OCI-LY7 (cell line): ENCODE measurements around the gene UBE2L3. TPM values are rescaled to one million over a fixed set of nuclear protein-coding genes. Genes with fewer than 3 reads are reported as not detected.
"Not testable (repeated sequence)": the region's sequence is repeated elsewhere in the genome, so short reads cannot be mapped to it uniquely, and the experiment has no call there.

ENCODE experiments used
- BruUV-seq: library from RNA; stranded (reverse); fragments of 400-500 nt; replicated peaks from 2 replicates; lab custom pipeline; 2021; lab: Mats Ljungman, UMichigan
- CTCF ChIA-PET: fragments of 300-600 bp; sonication (Branson Sonifier 250); formaldehyde crosslinking; loops from one replicate; lab custom pipeline; 2022; ENCODE audit warnings: antibody characterized with exemption; ENCODE audit not compliant: unreplicated experiment; lab: Charles Lee
- POLR2A ChIA-PET: fragments of 300-600 bp; sonication (Branson Sonifier 250); formaldehyde crosslinking; loops from one replicate; lab custom pipeline; 2022; ENCODE audit warnings: antibody characterized with exemption; lab: Charles Lee
- DNase-seq: peaks from one replicate; pipeline ENCODE4 v3.0.0-alpha.2; 2015; ENCODE audit warnings: low spot score
- H2AFZ ChIP-seq: fragments of 200-600 bp; sonication (generic), shearing (Covaris generic); 2 replicates; pipeline ENCODE4 v1.6.1; 2014; ENCODE audit warnings: mild to moderate bottlenecking, antibody characterized with exemption, low read length, moderate library complexity
- H3K27ac ChIP-seq: fragments of 200-600 bp; sonication (generic); 2 replicates; pipeline ENCODE4 v1.5.1; 2014; ENCODE audit warnings: mixed run types, low read depth, mild to moderate bottlenecking, moderate library complexity, low read length, inconsistent platforms; ENCODE audit not compliant: poor library complexity, severe bottlenecking
- H3K36me3 ChIP-seq: fragments of 200-600 bp; sonication (generic); 2 replicates; pipeline ENCODE4 v1.6.1; 2014; ENCODE audit warnings: mild to moderate bottlenecking, antibody characterized with exemption, low read length, moderate library complexity, mixed read lengths; ENCODE audit not compliant: insufficient read depth
- H3K4me1 ChIP-seq: fragments of 200-600 bp; sonication (generic); 2 replicates; pipeline ENCODE4 v1.5.1; 2014; ENCODE audit warnings: mild to moderate bottlenecking, low read length; ENCODE audit not compliant: insufficient read depth, poor library complexity, severe bottlenecking
- H3K4me2 ChIP-seq: fragments of 200-600 bp; sonication (generic); 2 replicates; pipeline ENCODE4 v1.6.1; 2014; ENCODE audit warnings: mild to moderate bottlenecking, low read length
- H3K4me3 ChIP-seq: fragments of 200-600 bp; sonication (generic); 2 replicates; pipeline ENCODE4 v1.5.1; 2014; ENCODE audit warnings: mild to moderate bottlenecking, low read depth, low read length; ENCODE audit not compliant: poor library complexity, severe bottlenecking
- H3K79me2 ChIP-seq: fragments of 200-600 bp; sonication (generic); 2 replicates; pipeline ENCODE4 v1.6.1; 2016; ENCODE audit warnings: low read depth, mild to moderate bottlenecking, low read length, moderate library complexity, mixed read lengths; ENCODE audit not compliant: insufficient read depth
- H3K9me2 ChIP-seq: fragments of 200-600 bp; sonication (generic); 2 replicates; pipeline ENCODE4 v1.6.1; 2016; ENCODE audit warnings: mild to moderate bottlenecking, low read length, mixed read lengths; ENCODE audit not compliant: insufficient read depth
- H3K9me3 ChIP-seq: fragments of 200-600 bp; sonication (generic); 2 replicates; pipeline ENCODE4 v1.6.1; 2014; ENCODE audit warnings: mild to moderate bottlenecking, mixed run types, low read length, mixed read lengths
- H4K20me1 ChIP-seq: fragments of 200-600 bp; sonication (generic); 2 replicates; pipeline ENCODE4 v1.6.1; 2014; ENCODE audit warnings: mild to moderate bottlenecking, antibody characterized with exemption, low read length, moderate library complexity, mixed read lengths; ENCODE audit not compliant: insufficient read depth
- CTCF ChIP-seq: fragments of 200-600 bp; sonication (generic); conservative IDR thresholded peaks from 2 replicates; pipeline ENCODE4 v1.5.1; 2014; ENCODE audit warnings: mild to moderate bottlenecking, antibody characterized with exemption, low read length, moderate library complexity, mixed read lengths
- EZH2phosphoT487 ChIP-seq: fragments of 200-600 bp; sonication (generic); IDR thresholded peaks from 2 replicates; pipeline ENCODE4 v1.6.1; 2018; ENCODE audit warnings: low read depth, borderline replicate concordance, mild to moderate bottlenecking, mixed run types, antibody characterized with exemption, low read length, moderate library complexity, mixed read lengths
- intact Hi-C: fragments of 100-400 bp; cut with micrococcal nuclease; formaldehyde crosslinking; loops from one replicate; pipeline ENCODE4 v1.10.0; 2022; ENCODE audit not compliant: unreplicated experiment
- total RNA-seq, 2 experiments: library from RNA; depleted of rRNA in 1 of 2; stranded (reverse); fragments of >200 nt in 1 of 2; shearing (Covaris generic) in 1 of 2; gene quantifications; 2 replicates each; pipeline ENCODE4 v1.2.3, GENCODE V29; 2014 to 2022

Gene UBE2L3
- total RNA-seq, 2 experiments from 2014 or later: 63.8 to 67.1 TPM

GRCh38 chr22:21559345-21560125 lies 8.0 kb upstream of the UBE2L3 start:
- H3K27ac ChIP-seq, H3K9me3 ChIP-seq, H2AFZ ChIP-seq, CTCF ChIA-PET, H3K4me2 ChIP-seq, POLR2A ChIA-PET, H4K20me1 ChIP-seq, H3K79me2 ChIP-seq, H3K4me3 ChIP-seq, H3K9me2 ChIP-seq, DNase-seq, BruUV-seq, H3K4me1 ChIP-seq, H3K36me3 ChIP-seq, intact Hi-C loops: not testable (repeated sequence)

DNA sequence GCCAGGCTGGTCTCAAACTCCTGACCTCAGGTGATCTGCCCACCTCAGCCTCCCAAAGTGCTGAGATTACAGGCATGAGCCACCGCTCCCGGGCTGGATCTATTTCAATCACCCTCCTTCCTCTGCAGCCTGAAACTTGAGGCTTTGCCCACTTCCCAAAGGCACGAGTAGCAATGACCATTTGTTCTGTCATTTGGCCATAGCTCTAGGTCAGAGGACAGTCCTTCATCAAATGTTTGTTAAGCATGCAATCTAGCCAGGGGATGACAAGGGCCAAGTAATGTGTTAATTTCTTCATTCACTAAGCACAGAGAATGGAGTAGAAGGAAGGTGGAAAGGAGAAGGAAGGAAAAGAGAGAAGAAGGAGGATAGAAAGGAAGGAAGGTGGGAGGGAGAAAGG lies 6.9 kb upstream of the UBE2L3 start:
- CTCF ChIA-PET, H3K9me2 ChIP-seq, H3K4me2 ChIP-seq, H4K20me1 ChIP-seq, H3K36me3 ChIP-seq, DNase-seq, H3K9me3 ChIP-seq, POLR2A ChIA-PET, H3K79me2 ChIP-seq, intact Hi-C loops, H3K27ac ChIP-seq, H3K4me1 ChIP-seq, H3K4me3 ChIP-seq, BruUV-seq, H2AFZ ChIP-seq: not testable (repeated sequence)

- peaks cover 12% of the 10 kb centered on the region for H3K79me2 ChIP-seq
- no peak overlapping the region for H3K27ac ChIP-seq
- peaks cover 8% of the 10 kb centered on the region for H3K36me3 ChIP-seq
- no peaks in the 10 kb centered on the region for H3K9me2 ChIP-seq
- no peak for DNase-seq
- TF ChIP-seq CTCF: no peak
- no peak for TF ChIP-seq EZH2phosphoT487
- H3K4me2 ChIP-seq: no peak overlapping the region
- no peaks in the 10 kb centered on the region for H3K4me1 ChIP-seq
- POLR2A ChIA-PET: no interaction called here
- no peak overlapping the region for H2AFZ ChIP-seq
- no peak overlapping the region for H3K4me3 ChIP-seq
- intact Hi-C loops: no loop called here
- BruUV-seq: no TSS peak
- H4K20me1 ChIP-seq: peaks cover 5% of the 10 kb centered on the region
- no peaks in the 10 kb centered on the region for H3K9me3 ChIP-seq
- CTCF ChIA-PET: no interaction called here
Observed at GRCh38 chr22:21563912-21564311, 3.6 kb upstream of the UBE2L3 start.
